GM12874 (cell line): ENCODE measurements around the gene C3orf20.

ENCODE experiments used
- CTCF ChIP-seq: IDR thresholded peaks from 2 replicates; pipeline ENCODE4 v1.5.1; 2011; ENCODE audit warnings: low read depth, mild to moderate bottlenecking, control low read depth, low read length, moderate library complexity; ENCODE audit not compliant: insufficient read depth

The C3orf20 gene

GRCh38 chr3:14674841-14675240, at the start of gene C3orf20:
Gene C3orf20, plus strand, starts transcription at chr3:14675141. Its CDS starts 7,573 bp downstream, at chr3:14682714.
- no peak for TF ChIP-seq CTCF

DNA sequence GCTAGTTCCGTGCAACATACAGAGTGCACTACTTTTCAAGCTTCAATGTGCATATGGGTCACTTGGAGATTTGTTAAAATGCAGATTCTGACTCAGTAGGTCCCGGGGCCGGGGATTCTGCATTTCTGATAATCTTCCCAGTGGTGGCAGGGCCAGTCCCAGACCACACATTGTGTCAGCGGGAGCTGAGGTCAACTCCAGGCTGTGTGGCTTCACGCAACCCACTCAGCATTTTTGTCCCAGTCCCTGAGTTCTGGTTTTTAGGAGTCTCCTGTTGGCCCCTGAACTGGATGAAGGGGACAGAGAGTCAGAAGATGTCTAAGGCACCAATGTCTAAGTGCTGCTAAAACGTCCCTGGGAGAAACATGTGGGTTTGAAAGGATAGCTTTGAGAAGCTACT, 49.5 kb upstream of the C3orf20 start:
- TF ChIP-seq CTCF = no peak

- TF ChIP-seq CTCF = no peak
Measured at GRCh38 chr3:14627815-14628214, 47.1 kb upstream of the C3orf20 start.

DNA sequence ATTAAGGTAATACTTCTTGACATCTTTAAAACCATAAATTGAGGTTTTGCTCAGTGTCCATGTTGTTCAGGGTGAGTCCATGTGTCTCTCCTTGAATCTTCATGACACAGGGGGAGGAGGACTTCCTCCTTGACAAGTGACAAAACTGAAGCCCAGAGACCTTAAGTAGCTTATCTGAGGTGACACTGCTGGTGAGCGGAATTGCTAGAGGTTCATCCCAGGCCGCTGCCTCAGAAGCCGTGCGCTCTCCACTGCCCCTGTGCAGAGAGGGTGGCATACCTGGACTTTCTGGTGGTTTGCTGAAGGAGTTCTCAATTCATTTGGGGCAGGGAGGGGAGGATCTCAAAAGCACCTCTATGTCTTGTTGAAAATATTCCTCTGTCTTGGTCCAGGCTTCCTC, 46.5 kb upstream of the C3orf20 start:
- no peak for TF ChIP-seq CTCF

DNA sequence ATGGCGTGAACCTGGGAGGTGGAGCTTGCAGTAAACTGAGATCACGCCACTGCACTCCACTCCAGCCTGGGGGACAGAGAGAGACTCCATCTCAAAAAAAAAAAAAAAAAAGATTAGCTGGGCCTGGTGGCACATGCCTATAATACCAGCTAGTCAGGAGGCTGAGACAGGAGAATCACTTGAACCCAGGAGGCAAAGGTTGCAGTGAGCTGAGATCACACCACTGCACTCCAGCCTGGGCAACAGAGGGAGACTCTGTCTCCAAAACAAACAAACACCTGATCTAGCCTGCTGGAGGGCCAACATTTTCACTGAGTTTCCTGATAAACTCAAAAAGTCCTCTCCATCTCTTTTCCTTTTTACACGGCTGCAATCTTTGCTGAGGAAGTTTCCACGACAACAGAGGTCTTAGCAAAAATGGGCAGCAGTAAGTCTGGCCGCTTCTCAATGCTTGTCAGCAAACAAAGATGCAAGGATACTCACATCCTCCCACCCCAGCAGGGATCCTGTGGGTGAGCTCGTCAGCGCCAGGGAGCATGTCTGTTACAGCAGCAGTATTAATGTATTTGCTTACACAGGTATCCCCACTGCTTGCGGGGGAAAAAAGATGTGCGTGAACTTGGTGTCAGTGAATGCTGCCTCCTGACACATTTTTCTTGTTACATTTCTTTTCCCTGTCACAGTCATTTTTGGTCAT, 44.4 kb upstream of the C3orf20 start:
- TF ChIP-seq CTCF = no peak

DNA sequence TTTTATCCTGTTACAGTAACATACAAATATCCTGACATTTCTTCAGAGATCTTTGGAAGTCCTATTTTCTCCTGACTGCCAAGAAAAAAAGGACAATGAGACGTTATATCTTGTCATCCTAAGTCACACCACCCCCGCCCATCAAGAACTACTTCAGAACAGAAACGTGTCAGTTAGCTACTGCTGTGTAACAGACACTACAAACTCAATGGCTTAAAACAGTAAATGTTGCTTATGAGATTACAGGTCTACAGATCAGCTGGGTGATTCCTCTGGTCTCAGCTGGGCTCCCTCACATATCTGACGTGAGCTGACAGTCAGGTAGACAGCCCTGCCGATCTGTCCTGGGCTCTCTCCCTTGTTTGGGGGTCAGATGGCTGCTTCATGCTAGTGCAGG, 43.8 kb upstream of the C3orf20 start:
- TF ChIP-seq CTCF = no peak

DNA sequence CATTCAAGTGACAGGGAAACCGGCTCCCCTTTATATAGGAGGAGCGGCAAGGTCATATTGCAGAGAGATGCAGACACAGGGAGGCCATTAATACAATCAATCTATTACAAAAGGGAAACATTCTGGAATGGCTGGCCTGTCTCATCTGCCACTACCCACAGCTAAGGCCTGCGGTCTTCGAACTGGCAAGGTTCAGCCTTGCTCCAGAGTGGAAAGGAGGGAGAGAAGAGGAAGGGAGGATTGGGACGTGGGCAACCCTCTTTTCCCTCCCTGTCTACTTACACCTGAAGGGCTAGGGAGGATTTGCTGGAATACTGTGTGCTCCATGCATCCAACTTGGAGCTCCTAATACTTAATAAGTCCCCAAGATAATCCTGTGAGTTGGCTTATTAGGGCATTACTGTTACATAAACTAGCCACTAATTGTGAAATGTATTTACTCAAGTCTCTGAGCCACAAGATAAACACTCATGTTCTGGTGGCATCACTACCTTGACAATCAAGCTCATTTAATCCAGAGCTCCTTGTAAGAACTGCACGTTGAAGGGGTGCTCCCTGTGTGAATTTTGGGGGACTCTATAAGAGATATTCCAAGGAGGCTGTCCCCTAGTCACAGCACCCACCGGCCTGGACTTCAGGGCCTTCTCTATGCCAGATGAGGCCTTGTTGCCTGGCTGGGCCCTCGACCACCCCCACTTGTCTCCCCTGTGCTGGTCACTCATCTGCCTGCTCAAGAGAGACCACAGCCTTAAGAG, 43.1 kb upstream of the C3orf20 start:
- TF ChIP-seq CTCF = no peak
